ELF-1 (cell line): Measurements from ENCODE around the gene RFC1.
"Not testable (repeated sequence)": the region's sequence is repeated elsewhere in the genome, so short reads cannot be mapped to it uniquely, and the experiment has no call there.

Experiments used
- DNase-seq: peaks from one replicate; pipeline ENCODE4 v3.0.0-alpha.2; 2016; ENCODE audit warnings: low read depth, low spot score

Gene RFC1

DNA sequence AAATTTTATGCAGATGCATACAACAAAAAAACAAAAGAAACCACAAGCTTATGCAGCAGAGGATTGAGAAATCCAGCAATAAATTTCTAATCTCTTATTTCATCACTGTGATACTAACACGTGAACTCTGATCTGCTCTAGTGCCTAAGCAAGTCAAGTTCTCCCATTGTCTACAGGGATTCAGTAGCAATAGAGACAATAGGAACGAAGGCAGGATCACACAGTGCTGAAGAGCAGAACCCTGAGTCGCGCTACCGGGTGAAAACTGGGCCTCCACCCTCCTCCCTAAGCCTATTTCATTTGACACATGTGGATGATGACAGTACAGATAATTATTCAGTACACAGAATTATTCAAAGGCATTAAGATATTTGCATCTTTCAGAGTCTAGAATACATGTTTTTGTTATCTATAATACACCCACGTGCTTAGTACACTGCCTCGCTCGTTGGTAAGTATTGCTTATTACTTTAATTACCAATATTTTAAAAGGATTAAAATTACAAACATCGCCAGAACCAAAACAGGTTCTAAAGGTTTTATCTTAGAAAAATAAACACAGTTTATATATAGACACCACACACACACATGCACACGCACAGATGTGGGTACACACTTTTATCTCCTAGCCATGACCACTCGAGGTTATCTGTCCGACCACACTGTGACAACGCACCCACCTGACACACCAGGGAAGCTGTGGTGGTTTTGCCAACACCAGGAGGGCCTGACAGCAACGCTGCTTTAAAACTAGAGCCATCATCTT lies 60.1 kb downstream of the RFC1 start:
- no peak for DNase-seq

DNA sequence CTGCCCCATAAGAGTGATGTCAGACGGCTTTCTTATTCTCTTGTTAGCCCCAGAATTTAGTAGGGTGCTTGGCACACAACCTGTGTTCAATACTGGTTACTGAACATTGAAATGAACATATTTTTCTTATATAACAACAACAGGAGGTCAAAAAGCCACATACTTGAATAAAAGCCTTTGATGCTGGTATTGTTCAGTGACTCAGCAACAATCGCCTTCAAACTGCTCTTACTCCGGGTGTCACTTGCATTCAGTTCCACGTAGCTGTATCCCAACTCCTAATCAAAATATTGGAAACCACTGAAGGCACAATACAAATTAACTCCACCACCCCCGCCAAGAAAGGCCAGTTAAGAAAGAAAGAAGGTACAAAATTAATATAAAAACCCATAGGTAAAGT lies 61.5 kb downstream of the RFC1 start:
- DNase-seq, result no peak

DNA sequence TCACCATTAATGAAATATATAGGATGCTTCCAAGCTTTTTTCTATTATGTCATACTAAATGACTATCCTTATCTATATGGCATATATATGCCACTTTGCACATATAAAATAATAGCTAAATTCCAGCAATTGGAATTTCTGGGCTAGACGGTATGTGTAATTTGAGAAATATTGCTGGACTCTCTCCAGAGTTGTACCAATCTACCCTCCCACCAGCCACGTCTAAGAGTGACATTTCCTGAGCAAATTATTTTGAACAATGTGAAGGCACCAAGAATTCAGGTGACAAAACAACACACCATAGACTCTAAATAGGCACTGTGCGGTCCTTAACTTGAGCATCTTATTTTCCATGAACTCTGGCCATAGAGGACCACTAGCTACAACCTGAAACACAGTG lies 62.3 kb downstream of the RFC1 start:
- DNase-seq, result no peak

DNA sequence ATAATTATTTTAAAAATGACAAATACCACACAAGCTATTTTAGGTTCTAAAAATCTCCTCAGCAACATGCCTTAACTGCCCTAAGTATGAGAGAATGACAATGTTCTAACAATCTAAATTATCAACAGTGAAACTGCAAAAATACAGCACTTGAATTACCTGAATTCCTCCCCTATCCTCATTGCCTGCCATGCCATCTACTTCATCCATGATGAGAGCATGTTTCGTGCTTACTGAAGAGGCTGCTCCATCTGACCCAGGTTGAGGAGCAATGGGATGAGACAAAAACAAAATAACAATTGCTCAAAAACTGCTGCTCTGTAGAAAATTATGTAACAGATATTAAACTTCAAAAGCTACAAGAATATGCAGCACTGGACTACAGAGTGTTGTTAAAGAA lies 63.3 kb downstream of the RFC1 start:
- DNase-seq, result no peak

DNA sequence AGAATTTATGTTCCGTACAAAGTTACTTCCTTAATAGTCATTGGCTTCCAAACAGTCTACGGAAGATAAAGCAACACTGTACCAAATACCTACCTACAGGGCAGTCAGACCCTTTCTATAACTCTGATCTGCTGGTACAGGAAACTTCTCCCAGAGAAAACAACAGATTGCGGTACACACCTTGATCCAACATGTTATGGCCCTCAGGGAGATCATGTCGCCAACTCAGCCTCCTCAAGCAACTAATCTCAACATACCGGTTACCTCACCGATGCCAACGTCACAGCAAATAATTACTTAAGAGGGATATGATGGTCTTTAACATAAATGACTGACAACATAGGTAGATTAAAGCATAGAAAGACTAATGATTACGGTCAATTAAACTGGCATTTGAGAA lies 70.4 kb downstream of the RFC1 start:
- no peak for DNase-seq

DNA sequence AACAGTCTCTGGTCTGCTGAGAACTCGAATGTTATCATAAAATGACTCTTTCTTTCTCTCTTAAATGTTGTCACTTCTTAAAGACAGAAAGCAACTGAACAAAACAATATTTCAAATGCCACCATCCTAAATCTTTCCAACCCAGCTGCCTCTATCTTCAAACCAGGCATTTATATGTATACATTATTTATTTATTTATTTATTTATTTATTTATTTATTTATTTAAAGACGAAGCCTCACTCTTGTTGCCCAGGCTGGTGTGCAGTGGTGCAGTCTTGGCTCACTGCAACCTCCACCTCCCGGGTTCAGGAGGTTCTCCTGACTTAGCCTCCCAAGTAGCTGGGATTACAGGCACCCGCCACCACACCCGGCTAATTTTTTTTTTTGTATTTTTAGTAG lies 73.7 kb downstream of the RFC1 start:
- DNase-seq, result not testable (repeated sequence)

DNA sequence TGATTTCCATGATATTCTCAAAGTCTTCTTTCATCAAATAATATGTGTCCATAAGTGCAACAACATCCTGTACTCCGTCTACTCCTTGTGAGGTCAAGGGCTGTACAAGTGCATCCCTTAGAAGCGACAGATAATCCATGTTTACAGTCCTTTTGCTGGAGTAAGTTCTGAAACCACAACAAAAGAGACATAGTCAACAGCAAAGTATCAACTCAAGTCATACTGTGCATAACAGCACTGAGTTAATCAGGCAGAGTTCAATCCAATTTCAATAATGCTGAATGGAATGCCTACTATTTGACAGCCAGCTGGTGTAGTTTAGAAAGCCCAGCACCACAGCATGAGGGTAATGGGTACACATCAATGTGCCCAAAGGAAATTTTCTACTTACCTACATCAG lies 74.5 kb downstream of the RFC1 start:
- DNase-seq, result no peak

DNA sequence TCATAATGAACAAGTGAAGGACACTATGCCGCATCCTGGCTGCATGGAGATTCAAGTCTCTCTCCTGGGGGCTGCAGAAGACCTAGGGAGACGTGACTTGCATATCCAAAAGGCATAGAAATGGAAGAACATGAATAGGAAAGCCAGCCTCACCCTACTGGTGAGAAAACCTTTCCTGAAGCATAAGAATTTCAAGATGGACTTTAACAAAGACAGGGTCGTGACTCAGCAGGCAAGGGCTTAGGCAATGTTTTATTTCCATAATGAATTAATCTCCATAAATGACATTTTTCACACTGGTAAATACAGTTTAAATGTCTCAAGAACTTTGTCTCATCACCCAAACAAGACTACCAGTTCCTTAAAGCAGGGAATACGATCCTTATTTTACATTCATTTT lies 78.9 kb downstream of the RFC1 start:
- DNase-seq, result no peak

DNA sequence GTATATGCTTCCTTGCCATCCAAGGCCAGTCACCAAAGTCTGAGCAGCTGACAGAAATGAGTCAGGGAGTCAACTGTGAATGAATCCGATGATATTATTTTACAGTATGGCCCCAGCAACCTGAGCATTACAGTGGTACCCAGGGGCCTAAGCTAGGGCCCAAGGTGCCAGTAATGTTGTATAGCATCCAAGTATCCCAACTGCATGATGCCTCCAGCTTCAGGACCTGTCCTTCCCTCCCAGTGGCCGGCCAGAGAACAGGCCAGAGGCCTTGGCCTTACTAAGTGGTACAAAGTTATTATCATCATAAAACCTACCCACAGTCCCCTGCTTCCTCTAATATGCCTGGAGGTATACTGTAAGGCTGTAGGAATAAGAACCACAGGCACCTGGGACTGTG lies 79.9 kb downstream of the RFC1 start:
- no peak for DNase-seq

DNA sequence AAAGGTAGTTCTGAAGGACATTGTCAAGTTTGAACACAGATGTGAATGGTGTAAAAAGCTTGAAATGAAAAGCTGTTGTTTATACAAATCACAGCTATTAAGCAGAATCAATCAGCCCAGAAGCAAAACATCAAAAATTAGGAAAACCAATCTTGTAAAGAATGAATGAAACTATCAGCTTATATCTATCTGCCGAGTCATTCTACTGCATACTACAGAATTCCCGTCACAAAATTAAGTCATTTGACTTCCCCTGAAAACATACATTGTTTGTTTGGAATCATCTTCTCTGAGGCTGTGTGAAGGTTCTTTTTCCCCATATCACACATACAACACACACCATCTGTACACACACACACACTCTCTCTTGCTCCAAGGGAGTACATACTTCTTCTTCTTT lies 80.3 kb downstream of the RFC1 start:
- DNase-seq, result no peak

DNA sequence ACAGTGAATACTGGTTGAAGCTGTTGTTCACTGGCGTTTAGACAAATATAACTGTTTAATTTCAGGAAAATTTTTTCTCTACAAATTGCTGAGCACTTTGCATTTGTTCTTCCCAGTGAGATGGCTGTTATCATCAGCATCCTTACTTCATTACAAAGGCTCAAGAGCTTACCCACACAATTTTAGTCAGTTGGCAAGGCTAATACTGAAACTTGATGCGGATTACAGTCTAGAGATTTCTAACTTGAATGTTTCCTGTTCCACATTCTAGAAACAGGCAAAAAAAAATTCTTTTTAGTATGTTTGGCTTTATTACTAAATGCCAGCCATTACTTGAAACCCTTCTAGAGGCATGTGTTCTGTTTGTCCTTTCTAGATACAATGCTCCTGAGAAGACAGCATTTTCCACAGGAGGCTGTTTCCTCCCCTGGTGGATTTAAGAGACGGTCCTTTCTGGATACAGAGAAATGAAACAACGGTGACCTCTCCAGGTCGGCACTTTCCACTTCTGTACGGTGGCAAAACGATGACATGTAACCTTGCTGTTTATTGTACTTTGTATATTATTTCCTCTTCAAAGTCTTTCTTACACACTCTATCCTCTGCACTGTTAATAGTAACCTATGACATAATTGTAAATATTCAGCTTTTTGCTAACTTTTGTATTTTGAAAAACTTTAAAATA lies 80.9 kb downstream of the RFC1 start:
- no peak for DNase-seq

DNA sequence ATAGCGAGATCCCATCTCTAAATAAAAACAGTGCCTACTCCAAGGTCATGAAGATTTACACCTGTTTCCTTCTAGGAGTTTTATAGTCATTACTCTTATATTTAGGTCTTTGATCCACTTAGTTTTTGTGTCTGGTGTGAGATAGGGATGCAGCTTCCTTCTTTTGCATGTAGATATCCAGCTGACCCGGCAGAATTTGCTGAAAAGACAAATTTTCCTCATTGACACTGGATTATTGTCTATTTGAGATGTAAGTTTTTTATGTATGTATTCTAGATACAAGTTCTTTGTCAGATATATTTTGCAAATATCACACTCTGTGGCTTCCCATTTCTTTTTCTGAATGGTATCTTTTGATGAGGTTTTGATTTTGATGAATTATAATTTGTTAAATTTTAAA lies 85.4 kb downstream of the RFC1 start:
- no peak for DNase-seq

DNA sequence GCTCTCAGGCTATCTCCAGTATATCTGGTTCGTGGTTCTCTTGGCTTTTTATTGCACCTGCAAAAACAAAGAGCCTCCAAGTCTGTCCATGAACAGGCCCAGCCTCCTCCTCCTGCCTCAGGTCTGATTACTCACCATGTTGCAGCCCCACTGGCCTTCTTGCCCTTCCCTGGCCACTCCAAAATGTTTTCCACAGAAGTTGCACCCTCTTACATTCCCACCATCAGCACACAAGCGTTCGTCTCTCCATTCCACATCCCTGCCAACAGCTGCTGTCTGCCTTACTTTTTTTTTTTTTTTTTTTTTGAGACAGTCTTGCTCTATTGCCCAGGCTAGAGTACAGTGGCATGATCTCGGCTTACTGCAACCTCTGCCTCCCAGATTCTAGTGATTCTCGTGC lies 86.7 kb downstream of the RFC1 start:
- no peak for DNase-seq

DNA sequence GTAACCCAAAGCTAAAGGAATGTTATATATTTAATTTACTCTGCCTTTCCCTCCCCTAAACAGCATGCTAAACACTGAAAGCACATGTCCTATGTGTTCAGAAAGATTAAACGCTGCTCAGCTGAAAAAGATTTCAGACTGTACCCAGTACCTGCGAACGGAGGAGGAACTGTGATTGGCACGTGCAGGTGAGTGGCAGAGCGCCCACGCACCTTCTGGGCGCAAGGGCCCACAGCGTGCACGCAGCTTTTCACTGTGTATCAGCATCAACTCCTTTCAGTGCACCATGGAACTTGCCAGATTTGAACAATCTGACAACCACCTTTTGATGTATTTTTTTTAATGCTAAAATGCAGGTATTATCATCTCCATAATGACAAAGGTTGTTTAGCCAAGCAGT lies 87.7 kb downstream of the RFC1 start:
- DNase-seq, result no peak

DNA sequence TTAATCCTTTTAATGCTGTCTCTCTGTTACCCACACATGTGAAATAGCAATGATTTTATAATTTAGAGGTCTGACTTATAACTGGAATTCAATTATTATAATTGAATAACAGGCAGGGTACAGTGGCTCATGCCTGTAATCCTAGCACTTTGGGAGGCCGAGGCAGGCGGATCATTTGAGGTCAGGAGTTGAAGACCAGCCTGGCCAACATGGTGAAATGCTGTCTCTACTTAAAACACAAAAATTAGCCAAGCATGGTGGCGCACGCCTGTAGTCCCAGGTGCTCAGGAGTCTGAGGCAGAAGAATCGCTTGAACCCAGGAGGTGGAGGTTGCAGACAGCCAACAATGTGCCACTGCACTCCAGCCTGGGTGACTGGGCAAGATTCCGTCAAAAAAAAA lies 88.5 kb downstream of the RFC1 start:
- DNase-seq, result not testable (repeated sequence)

DNA sequence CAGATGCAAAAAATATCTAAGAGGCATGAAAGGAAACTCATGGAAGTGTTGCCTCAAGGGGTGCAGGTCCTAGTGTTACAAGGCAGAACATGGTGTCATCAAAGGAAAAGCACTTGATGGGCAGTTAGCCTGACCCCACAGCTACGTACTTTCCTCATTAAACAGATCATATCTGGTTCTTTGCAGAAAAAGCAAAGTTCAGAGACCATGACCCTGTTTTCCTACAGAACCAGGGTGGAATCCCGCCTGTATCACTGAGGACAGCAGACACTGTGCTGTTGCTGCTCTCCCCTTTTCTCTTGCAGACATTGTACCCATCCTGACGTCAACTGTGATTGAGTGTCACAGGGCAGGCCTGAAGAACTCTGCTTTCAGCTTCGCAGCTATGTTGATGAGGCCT lies 91.7 kb downstream of the RFC1 start:
- no peak for DNase-seq

DNA sequence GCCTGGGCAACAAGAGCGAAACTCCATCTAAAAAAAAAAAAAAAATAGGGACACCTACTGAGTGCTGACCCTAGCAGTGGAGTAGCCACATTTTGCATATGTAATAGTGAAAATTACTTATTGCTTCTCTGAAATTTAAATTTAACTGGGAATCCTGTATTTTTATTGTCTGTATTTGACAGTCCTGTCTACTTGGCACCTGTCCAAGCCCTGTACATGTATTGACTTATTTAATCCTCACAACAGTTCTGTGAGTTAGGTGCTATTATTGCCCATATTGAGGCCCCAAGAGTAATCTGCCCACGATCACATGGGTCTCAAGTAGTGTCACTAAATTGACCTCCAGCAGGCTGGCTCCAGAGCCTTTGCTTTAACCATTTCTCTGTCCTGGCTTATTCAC lies 102.3 kb downstream of the RFC1 start:
- no peak for DNase-seq

DNA sequence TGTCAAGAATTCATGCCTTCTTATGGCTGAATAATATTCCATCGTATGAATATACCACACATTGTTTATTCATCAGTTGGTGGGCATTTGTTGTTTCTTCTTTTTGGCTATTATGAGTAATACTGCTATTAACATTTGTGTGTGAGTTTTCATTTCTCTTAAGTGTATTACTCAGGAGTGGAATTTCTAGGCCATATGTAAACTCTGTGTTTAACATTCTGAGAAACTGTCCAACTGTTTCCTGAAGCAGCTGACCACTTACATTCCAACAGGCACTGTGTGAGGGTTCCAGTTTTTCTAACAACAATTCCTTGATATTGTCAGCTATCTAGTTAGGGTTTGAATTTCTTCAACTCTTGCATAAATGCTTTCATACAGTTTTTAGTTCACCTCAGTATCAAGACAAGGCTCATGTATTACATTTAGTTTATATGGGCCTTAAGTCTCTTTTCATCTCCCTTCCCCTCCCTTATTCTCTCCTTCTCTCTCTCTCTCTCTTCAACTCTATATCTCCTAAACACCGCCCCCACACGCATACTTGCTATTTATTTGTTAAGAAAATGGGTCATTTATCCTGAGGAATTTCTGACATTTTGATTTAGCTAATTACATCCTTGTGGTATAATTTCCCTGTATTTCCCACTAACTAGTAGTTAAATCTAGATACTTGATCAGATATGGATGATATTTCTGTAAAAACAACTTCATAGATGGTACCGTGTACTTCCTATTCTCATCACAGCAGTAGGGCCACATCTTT lies 106.4 kb downstream of the RFC1 start:
- no peak for DNase-seq

DNA sequence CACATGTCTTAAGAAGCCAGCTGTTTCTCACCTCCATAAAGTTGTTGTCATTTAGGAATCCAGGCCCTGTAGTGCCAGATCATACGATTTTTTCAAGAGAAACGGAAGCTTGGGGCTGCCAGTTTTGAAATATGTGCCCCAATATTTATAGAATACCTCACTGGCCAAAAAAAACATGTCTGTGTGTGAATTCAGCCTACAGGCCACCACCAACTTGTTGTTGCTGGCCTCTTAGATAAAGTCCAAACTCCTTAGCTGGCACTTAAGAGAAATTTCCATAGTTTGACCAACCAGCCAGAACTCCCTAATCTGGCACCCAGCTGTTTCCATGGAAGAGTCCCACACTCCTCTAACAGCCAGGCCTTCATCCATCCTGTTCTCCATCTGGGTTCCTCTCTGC lies 109.7 kb downstream of the RFC1 start:
- no peak for DNase-seq

DNA sequence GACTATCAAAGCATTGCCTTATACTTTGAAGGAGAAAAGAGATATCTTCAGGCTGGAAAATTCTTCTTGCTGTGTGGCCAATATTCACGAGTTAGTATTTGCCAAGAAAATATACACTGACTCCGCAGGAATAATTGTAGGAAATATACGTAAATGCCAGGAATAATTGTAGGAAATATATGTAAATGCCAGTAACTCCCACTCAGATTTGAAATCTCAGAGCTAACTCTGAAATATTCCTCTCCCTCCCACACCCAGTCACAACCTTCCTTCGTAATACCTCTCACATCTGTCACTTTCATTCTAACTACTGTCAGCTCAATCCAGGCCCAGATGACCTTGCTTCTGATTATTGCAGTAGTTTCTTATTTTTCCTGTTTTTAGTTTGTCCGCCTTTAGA lies 110.3 kb downstream of the RFC1 start:
- no peak for DNase-seq

DNA sequence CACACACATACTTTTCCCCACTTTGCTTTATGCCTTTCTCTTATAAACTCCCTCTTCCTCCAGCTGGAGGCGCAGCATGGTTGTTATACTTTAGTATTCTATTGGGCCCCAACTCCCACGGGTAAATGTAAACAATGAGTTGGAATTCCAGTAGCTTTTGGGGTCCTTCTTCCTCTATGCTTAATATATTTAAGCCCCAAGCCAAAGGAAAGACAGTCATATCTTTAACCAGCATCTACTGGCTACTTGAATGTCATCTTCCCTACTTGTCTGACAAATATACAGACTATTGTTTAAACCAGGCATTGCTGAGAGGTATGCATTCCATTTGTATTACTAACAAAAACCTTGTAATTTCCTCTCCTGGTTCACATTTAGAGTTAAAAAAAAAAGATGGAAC lies 110.9 kb downstream of the RFC1 start:
- no peak for DNase-seq

DNA sequence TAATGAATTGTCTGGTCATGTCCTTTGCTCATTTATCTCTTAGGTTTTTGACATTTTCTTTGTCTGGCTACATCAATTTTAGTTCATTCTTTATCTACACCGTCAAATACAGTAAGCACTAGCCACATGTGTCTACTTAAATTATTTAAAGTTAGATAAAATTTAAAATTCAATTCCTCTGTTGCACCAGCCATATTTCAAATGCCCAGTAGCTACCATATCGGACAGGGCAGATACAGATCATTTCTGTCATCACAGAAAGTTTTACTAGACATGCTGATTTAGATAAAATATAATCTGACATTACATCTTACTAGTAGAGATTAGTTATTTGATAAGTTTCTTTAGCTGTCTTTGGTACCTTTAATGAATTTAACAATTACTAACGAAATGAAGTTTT lies 122.7 kb downstream of the RFC1 start:
- no peak for DNase-seq
